HepG2 (cell line): ENCODE measurements around the gene NME2. TPM values are rescaled to one million over a fixed set of nuclear protein-coding genes. Genes with fewer than 3 reads are reported as not detected.

Experiments used
- ATF7 ChIP-seq, 2 experiments: fragments of 450-650 bp in 1 of 2; sonication (generic) in 1 of 2; formaldehyde crosslinking in 1 of 2; IDR thresholded peaks; 2 replicates each; pipeline versions ENCODE4 v1.4.0 to v1.6.1; 2016 to 2020; ENCODE audit warnings: antibody characterized with exemption in 1 of 2, mild to moderate bottlenecking in 1 of 2, missing genetic modification reagents in 1 of 2
- CBX2 ChIP-seq, 2 experiments: fragments of 200-600 bp in 1 of 2; sonication (generic); formaldehyde crosslinking in 1 of 2; IDR thresholded peaks; 2 replicates each; pipeline versions ENCODE4 v1.7.0 to v1.8.1; 2018 to 2022; ENCODE audit warnings: low read depth in 2 of 2, low read length in 1 of 2, mild to moderate bottlenecking in 1 of 2, missing genetic modification reagents in 1 of 2
- DBP ChIP-seq: sonication (generic); formaldehyde crosslinking; IDR thresholded peaks from 2 replicates; pipeline ENCODE4 v1.4.0; 2020; ENCODE audit warnings: missing genetic modification reagents; ENCODE audit errors: not compliant biosample characterization
- GMEB1 ChIP-seq: sonication (generic); formaldehyde crosslinking; IDR thresholded peaks from 2 replicates; pipeline ENCODE4 v1.5.1; 2020; ENCODE audit warnings: missing genetic modification reagents, mild to moderate bottlenecking, borderline replicate concordance
- HIVEP1 ChIP-seq: sonication (generic); formaldehyde crosslinking; IDR thresholded peaks from 2 replicates; pipeline ENCODE4 v1.4.0; 2020; ENCODE audit warnings: mild to moderate bottlenecking, missing genetic modification reagents
- MEF2D ChIP-seq: sonication (generic); formaldehyde crosslinking; IDR thresholded peaks from 2 replicates; pipeline ENCODE4 v1.5.1; 2020; ENCODE audit warnings: mild to moderate bottlenecking, missing genetic modification reagents
- NFIC ChIP-seq: IDR thresholded peaks from 2 replicates; pipeline ENCODE4 v1.6.1; 2012; ENCODE audit warnings: mild to moderate bottlenecking, low read length, inconsistent platforms
- PHF8 ChIP-seq: sonication (generic); formaldehyde crosslinking; IDR thresholded peaks from 2 replicates; pipeline ENCODE4 v1.5.0; 2020; ENCODE audit warnings: missing genetic modification reagents
- POGZ ChIP-seq: sonication (generic); formaldehyde crosslinking; IDR thresholded peaks from 2 replicates; pipeline ENCODE4 v1.4.0; 2020; ENCODE audit warnings: mild to moderate bottlenecking, missing genetic modification reagents
- REXO4 ChIP-seq: sonication (generic); formaldehyde crosslinking; IDR thresholded peaks from 2 replicates; pipeline ENCODE4 v1.8.0; 2022; ENCODE audit warnings: missing genetic modification reagents, mild to moderate bottlenecking, borderline replicate concordance
- RFX3 ChIP-seq: IDR thresholded peaks from 2 replicates; pipeline ENCODE4 v1.6.1; 2016; ENCODE audit warnings: missing biosample characterization, missing genetic modification reagents
- RFXAP ChIP-seq: sonication (generic); formaldehyde crosslinking; IDR thresholded peaks from 2 replicates; pipeline ENCODE4 v1.4.0; 2020; ENCODE audit warnings: missing genetic modification reagents, borderline replicate concordance
- SAFB2 ChIP-seq: sonication (generic); formaldehyde crosslinking; IDR thresholded peaks from 2 replicates; pipeline ENCODE4 v1.5.1; 2020; ENCODE audit warnings: missing genetic modification reagents, low read depth, mild to moderate bottlenecking, borderline replicate concordance
- ZBTB21 ChIP-seq: sonication (generic); formaldehyde crosslinking; IDR thresholded peaks from 2 replicates; pipeline ENCODE4 v1.4.0; 2020; ENCODE audit warnings: missing genetic modification reagents
- ZBTB44 ChIP-seq: sonication (generic); formaldehyde crosslinking; IDR thresholded peaks from 2 replicates; pipeline ENCODE4 v1.4.0; 2020; ENCODE audit warnings: missing genetic modification reagents
- ZC3H4 ChIP-seq: sonication (generic); formaldehyde crosslinking; IDR thresholded peaks from 2 replicates; pipeline ENCODE4 v1.4.0; 2020; ENCODE audit warnings: missing genetic modification reagents, borderline replicate concordance
- ZMYM4 ChIP-seq: sonication (generic); formaldehyde crosslinking; IDR thresholded peaks from 2 replicates; pipeline ENCODE4 v1.8.1; 2023; ENCODE audit warnings: mild to moderate bottlenecking, missing genetic modification reagents
- ZNF615 ChIP-seq: sonication (generic); formaldehyde crosslinking; IDR thresholded peaks from 2 replicates; pipeline ENCODE4 v1.5.0; 2020; ENCODE audit warnings: mild to moderate bottlenecking, missing genetic modification reagents, borderline replicate concordance
- ZNF670 ChIP-seq: sonication (generic); formaldehyde crosslinking; IDR thresholded peaks from 2 replicates; pipeline ENCODE4 v1.8.0; 2022; ENCODE audit warnings: mild to moderate bottlenecking, missing genetic modification reagents, borderline replicate concordance
- ZNF703 ChIP-seq: sonication (generic); formaldehyde crosslinking; IDR thresholded peaks from 2 replicates; pipeline ENCODE4 v1.5.1; 2020; ENCODE audit warnings: missing genetic modification reagents, mild to moderate bottlenecking, moderate library complexity, borderline replicate concordance
- ZNF740 ChIP-seq: sonication (generic); formaldehyde crosslinking; IDR thresholded peaks from 2 replicates; pipeline ENCODE4 v1.4.0; 2020; ENCODE audit warnings: missing genetic modification reagents
- ZNF768 ChIP-seq: sonication (generic); formaldehyde crosslinking; IDR thresholded peaks from 2 replicates; pipeline ENCODE4 v1.4.0; 2020; ENCODE audit warnings: missing genetic modification reagents
- ZNF781 ChIP-seq: sonication (generic); formaldehyde crosslinking; IDR thresholded peaks from 2 replicates; pipeline ENCODE4 v1.5.1; 2020; ENCODE audit warnings: borderline replicate concordance, mild to moderate bottlenecking, missing genetic modification reagents; ENCODE audit errors: not compliant biosample characterization
- ZNF879 ChIP-seq: sonication (generic); formaldehyde crosslinking; IDR thresholded peaks from 2 replicates; pipeline ENCODE4 v1.8.1; 2023; ENCODE audit warnings: missing genetic modification reagents
- ZSCAN22 ChIP-seq: sonication (generic); formaldehyde crosslinking; IDR thresholded peaks from 2 replicates; pipeline ENCODE4 v1.4.0; 2020; ENCODE audit warnings: mild to moderate bottlenecking, missing genetic modification reagents
- polyA plus RNA-seq, 8 experiments: library from polyadenylated mRNA; depleted of rRNA in 3 of 8; stranded (reverse) in 7 of 8; unstranded in 1 of 8; fragments of >200 nt; fragmentation: Illumina TruSeq in 4 of 8; extraction: Trizol in 4 of 8; gene quantifications; 2 replicates each; pipeline versions ENCODE4 v1.2.1 to v1.2.3, GENCODE V29; 2011 to 2016; ENCODE audit warnings: low read depth in 4 of 8, missing spikeins in 1 of 8, mixed read lengths in 1 of 8; ENCODE audit not compliant: insufficient read depth in 1 of 8
- total RNA-seq, 5 experiments: library from RNA; depleted of rRNA; stranded (reverse); fragments of >200 nt; fragmentation: Illumina TruSeq; extraction: Trizol; gene quantifications; 2 replicates each; pipeline ENCODE4 v1.2.3, GENCODE V29; 2016; ENCODE audit warnings: low read depth in 1 of 5

Gene NME2
- total and polyA plus RNA-seq, 2 of the 13 experiments (the other 11 are each of a cell fraction or from before 2014, with no cell fraction given): 790 to 1,213 TPM

- TF ChIP-seq CBX2 (IDR thresholded peaks at IDR 0.05; ENCODE audit: low read depth, low read length) (no peak), CBX2 (CRISPR knock-in tag; IDR thresholded peaks at IDR 0.05; ENCODE audit: low read depth) (no peak), POGZ (no peak), ZNF670 (CRISPR knock-in tag) (peak; percentile 89; the same call in 1 of the 2 replicates), REXO4 (CRISPR knock-in tag) (no peak), ZNF740 (CRISPR knock-in tag) (no peak), ZNF768 (CRISPR knock-in tag) (no peak), HIVEP1 (CRISPR knock-in tag) (no peak), ZNF879 (CRISPR knock-in tag) (no peak), DBP (CRISPR knock-in tag) (no peak), ZSCAN22 (no peak), ZNF615 (CRISPR knock-in tag) (no peak), PHF8 (CRISPR knock-in tag) (peak; percentile 52), GMEB1 (CRISPR knock-in tag) (peak; percentile 39; the same call in 1 of the 2 replicates), MEF2D (CRISPR knock-in tag) (peak; percentile 68; the same call in 1 of the 2 replicates), ZBTB21 (CRISPR knock-in tag) (no peak), ZC3H4 (no peak), ATF7 (IDR thresholded peaks at IDR 0.05) (no peak), ATF7 (CRISPR knock-in tag; IDR thresholded peaks at IDR 0.05) (0 out of 2 replicates have a peak, but pooled peaks have one; percentile 7), ZNF781 (CRISPR knock-in tag) (peak; percentile 66), RFXAP (CRISPR knock-in tag) (no peak; the same call in 1 of the 2 replicates), ZBTB44 (CRISPR knock-in tag) (no peak), ZMYM4 (CRISPR knock-in tag) (peak; percentile 5; the same call in 1 of the 2 replicates), SAFB2 (CRISPR knock-in tag) (no peak), ZNF703 (CRISPR knock-in tag) (no peak), RFX3 (CRISPR knock-in tag) (no peak), NFIC (no peak)
Observed at GRCh38 chr17:51166987-51167931, 1.0 kb downstream of the NME2 start (continued).
